OCI-LY7 (cell line): ENCODE data around the gene DEF6.

Source experiments
- CTCF ChIP-seq: fragments of 200-600 bp; sonication (generic); conservative IDR thresholded peaks from 2 replicates; pipeline ENCODE4 v1.5.1; 2014; ENCODE audit warnings: mild to moderate bottlenecking, antibody characterized with exemption, low read length, moderate library complexity, mixed read lengths
- EZH2phosphoT487 ChIP-seq: fragments of 200-600 bp; sonication (generic); IDR thresholded peaks from 2 replicates; pipeline ENCODE4 v1.6.1; 2018; ENCODE audit warnings: low read depth, borderline replicate concordance, mild to moderate bottlenecking, mixed run types, antibody characterized with exemption, low read length, moderate library complexity, mixed read lengths

- TF ChIP-seq CTCF (no peak), EZH2phosphoT487 (no peak)
These were observed 2.6 kb upstream of the DEF6 start for GRCh38 chr6:35295036-35295435.
